CD4-positive, alpha-beta T cell treated with Interleukin-6 at 100 ng/mL for 8 hours (primary cell): Measurements from ENCODE around the gene PTOV1.

ENCODE experiments used
- DNase-seq: peaks from one replicate; pipeline ENCODE4 v3.0.0-alpha.2; 2020; ENCODE audit warnings: mixed read lengths, low spot score

PTOV1 gene

GRCh38 chr19:49843265-49843664 lies 7.7 kb upstream of the PTOV1 start:
- no peak for DNase-seq

DNA sequence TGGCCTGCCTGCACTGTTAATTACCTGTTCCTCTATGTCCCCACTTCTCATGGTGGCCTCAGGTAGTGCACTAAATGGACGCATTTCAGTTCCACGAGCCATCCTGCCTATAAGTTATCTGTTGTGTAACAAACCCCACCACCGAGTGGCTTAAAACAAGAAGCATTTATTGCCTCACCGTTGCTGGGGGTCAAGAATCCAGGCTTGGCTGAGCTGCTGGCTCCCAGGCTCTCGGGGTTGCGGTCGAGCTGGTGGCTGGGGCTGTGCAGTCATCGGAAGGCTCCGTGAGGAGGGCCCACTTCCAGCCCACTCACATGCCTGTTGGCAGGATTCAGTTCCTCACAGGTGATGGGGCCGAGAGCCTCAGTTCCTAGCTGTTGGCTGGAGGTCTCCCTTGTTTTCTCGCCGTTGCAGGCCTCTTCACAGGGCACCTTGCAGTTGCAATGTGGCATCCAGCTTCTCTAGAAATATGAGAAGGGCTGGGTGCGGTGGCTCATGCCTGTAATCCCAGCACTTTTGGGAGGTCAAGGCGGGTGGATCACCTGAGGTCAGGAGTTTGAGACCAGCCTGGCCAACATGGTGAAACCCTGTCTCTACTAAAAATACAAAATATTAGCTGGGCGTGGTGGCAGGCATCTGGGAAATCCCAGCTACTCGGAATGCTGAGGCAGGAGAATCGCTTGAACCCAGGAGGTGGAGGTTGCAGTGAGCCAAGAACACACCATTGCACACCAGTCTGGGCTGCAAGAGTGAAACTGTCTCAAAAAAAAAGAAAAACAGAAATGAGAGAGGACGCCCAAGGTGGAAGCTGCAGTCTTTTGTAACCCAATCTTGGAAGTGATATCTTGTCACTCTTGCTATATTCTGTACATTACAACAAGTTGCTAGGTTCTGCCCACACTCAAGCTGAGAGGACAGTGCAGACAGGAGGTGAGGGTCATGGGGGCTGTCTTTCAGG lies 6.5 kb upstream of the PTOV1 start:
- DNase-seq, result no peak

- no peak for DNase-seq
These were observed 5.5 kb upstream of the PTOV1 start for GRCh38 chr19:49845414-49845813.

- no peak for DNase-seq
These were observed 4.6 kb upstream of the PTOV1 start for GRCh38 chr19:49846408-49846807.

DNA sequence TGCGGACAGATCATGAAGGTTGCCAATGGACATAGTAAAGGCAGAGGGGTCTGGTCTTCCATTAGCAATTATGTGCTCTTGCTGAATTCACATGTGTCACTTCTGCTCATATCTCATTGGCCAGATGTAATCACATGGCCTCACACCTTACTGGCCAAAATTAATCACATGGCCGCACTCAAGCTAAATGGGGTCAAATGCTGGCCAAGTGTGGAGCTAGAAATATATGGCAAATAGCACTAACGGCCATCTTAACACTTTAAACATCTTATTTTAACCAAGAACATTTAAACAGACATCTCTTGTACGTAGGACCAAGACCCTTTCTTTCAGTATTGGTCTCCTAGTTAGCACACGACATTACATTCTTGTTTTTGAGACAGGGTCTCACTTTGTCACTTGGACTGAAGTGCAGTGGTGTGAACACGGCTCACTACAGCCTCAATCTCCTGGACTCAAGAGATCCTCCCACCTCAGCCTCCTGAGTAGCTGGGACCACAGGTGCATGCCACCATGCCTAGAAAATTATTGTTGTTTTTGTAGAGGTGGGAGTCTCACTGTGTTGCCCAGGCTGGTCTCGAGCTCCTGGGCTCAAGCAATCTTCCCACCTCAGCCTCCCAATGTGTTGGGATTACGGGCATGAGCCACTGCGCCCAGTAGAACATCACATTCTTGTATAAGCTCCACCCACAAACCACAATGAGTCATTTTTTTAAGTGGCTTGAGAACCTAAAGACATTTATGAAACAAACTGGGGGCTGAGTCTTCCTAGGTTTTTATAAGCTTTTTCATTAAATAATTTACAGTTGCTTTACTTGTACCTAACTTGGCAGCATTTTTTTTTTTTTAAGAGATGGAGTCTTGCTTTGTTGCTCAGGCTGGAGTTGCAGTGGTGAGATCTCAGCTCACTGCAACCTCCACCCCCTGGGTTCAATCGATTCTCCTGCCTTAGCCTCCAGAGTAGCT lies 2.9 kb upstream of the PTOV1 start:
- peak; percentile 39 for DNase-seq

DNA sequence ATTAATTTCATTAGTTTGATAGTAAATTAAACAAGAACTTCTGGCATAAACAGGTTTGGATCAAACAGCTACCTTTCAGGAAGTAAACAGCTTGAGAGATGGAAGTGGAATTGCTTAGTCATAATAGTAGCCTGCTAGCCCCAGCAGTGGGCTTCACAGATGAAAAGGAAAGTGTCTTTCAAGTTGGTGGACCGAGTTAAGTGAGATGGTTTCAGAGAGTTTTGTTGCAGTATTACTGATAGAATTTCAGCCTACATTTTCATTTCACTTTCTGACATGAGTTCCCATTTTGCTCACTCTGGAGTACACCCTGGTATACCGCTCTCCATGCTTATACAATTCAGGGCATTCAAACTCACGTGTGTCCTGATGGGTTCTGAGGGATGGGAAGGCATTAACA lies 2.0 kb upstream of the PTOV1 start:
- no peak for DNase-seq

DNA sequence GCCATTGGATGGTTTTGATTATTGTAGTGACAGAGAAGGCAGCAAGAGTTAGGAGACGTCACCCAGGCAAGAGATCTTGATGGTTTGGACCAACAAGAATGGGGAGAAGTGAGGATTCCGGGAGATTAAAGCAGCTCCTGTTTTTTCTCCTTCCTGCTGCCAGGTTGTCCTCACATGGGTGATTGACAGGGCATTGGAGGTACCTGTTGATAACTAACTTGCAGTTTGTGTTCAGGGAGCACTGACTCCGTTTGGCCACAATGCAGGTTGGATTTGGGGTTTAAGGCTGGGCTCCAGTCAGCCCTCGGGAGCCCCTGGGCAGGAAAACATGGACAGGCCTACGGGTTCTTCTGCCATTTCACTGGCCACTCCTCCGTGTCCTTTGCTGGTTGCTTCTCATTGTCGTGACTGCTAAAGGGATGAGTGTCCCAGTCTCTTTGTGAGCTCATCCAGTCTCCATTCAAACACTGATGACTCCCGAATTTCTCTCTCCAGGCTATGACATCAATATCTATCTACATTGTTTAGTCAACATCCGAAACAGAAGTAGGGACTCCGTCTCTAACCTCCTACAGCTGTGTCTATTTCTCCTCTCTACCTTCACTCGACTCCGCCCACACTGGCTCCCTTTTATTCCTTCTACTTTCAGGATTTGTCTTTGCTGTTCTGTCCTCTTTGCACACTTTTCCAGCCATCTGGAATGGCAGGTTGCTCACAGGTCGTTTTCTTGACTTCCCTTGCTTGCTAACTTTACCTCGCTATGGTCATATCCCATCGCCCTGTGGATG lies 1.3 kb upstream of the PTOV1 start:
- no peak for DNase-seq

DNA sequence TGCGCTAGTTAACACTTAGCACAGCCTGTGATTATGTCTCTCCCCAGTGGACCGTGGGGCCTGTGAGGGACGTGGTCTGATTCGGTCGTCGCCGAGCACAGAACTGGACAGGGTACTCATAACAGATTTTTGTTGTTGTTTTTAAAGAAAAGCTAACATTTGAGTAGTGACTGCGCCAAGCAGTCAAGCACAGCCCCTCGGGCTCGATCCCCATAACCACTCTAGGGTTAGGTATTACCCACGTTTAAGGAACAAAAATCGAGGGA lies 805 bp upstream of the PTOV1 start:
- DNase-seq, result no peak

DNA sequence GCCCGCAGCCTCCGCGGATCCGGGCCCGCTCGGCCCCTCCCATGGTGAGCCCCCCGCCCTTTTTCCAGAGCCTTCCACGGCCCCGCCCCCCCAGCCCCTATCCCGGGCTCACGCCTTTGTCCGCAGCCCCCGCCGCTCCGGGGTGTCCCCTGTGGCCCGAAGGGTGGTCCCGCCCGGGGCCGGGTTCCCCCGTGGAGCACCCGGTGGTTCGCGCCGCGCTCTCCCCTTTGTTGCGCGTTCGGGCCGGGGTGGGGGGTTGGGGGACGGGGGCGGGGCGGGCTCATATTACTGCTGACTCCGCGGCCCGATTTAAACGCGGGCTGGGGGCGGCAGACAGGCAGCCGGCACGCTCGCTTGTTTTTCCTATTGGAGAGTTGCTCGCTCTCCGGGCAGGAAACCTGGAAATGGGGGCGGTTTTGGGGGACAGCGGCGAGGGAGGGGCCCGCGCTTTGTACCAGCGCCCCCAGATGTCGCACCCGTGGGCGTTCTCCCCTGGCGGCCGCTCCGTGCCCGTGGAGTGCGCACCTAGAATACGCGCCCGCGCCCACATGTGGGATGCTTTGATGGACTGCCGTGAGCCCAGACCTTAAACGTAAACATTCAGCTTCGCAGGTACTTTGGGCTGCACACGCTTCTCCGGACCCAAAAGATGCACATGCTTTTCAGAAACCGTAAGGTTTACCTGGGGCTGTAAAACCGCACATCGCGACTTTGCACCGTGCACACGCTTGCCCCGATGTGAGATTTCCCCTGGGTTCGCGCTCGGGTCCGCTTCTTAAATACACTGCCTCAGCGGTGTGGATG lies 699 bp downstream of the PTOV1 start:
- peak; percentile 20 for DNase-seq

GRCh38 chr19:49852631-49853126 lies 1.7 kb downstream of the PTOV1 start:
- no peak for DNase-seq

DNA sequence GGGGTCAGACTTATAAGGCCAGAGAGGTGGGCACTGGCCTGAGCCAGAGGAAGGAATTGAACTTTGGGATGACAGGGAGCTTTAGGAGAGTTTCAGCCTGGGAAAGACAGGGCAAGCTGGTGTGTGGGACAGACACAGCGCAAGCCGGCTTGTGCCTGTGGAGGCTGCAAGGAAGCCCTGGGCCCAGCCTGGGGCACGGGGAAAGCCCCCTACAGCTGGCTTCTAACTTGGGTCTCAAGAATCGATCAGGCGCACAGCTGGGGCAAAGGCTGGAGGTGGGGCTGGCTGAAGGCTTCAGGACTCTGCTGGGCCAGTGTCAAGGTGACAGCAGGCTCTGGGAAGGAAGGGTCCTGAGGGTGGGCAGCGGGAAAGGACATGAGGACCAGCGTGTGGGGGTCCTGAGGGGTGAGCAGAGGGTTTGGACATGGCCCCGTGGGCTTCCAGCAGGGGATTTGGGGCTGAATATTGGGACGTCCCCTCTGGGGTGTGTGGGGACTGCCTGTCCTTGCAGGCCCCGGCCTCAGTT lies 3.0 kb downstream of the PTOV1 start:
- DNase-seq, result no peak

DNA sequence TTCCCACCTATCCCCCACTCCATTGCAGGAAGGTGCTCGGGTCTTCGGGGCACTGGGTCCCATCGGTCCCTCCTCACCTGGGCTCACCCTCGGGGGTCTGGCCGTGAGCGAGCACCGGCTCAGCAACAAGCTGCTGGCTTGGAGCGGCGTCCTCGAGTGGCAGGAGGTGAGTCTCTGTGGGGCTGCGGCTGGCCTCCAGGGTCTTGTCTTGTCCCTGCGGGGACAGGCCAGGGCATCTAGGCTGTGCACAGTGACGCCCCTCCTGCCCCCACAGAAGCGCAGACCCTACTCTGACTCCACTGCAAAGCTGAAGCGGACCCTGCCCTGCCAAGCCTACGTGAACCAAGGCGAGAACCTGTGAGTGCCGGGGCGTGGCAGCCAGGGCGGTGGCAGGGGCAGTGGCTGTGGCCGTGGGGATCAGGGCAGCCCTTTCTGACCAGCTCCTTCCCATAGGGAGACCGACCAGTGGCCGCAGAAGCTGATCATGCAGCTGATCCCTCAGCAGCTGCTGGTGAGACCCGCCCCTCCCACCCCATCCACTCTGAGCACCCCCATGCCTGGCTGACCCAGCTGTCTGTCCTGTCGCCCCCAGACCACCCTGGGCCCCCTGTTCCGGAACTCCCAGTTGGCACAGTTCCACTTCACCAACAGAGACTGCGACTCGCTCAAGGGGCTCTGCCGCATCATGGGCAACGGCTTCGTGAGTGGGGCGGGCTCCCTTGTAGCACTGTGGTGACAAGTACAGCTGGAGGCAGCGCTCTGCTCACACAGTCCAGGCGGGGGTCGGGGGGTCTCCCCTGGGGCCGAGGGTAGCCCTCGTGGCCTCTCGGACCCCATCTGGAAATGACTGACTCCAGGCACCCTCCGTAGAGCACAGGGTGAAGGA lies 3.7 kb downstream of the PTOV1 start:
- DNase-seq, result no peak

- DNase-seq, result no peak
These were observed 4.3 kb downstream of the PTOV1 start for GRCh38 chr19:49855277-49855675.

- DNase-seq, result no peak
These were observed 5.0 kb downstream of the PTOV1 start for GRCh38 chr19:49855676-49856573.

DNA sequence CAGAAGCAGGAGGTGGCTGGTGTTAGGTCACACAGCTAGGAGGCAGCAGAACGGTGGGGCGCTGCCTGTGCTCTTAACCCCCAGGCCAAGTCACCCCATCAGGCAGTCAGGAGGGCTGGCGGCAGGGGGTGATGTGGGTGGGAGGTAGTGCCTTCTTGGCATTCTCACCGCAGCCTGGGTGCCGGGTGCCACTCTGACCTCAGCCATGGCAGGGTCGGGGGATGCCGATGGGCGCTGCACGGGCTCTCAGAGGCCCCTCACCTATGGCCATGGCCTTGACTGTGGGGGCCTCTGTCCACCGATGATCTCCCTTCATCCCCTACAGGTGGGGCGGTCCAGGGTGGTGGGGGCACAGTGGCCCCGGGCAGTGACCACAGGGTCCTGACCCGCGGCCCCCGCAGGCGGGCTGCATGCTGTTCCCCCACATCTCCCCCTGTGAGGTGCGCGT lies 5.6 kb downstream of the PTOV1 start:
- no peak for DNase-seq

- no peak for DNase-seq
These were observed 6.3 kb downstream of the PTOV1 start for GRCh38 chr19:49857061-49857837.

GRCh38 chr19:49857838-49858087 lies 6.8 kb downstream of the PTOV1 start:
- DNase-seq, result no peak
